Pancreas (tissue), 10 donors: ENCODE measurements around the gene CCDC71L. TPM values are rescaled to one million over a fixed set of nuclear protein-coding genes. Genes with fewer than 3 reads are reported as not detected.

Experiments
- ATAC-seq, 4 donors: fragments of 200-7000 bp; cut with Tn5 transposase; one replicate each; pipeline versions ENCODE4 v1.8.0 to v1.9.1; 2020; ENCODE audit warnings: mild to moderate bottlenecking in 4 of 4, moderate library complexity in 4 of 4
- DNase-seq, 6 donors: peaks; one replicate each; pipeline ENCODE4 v3.0.0-alpha.2; 2020
- FAIRE-seq: peaks from 2 replicates; lab custom pipeline; 2012; peaks lifted over from hg19 to GRCh38; lab: Jason Lieb, UNC
- H3K27ac ChIP-seq, 4 donors: fragments of 200-600 bp; sonication (generic); 1 replicate in 3 of 4; 2 replicates in 1 of 4; pipeline versions ENCODE4 v1.5.0 to v1.8.0; 2020
- H3K27me3 ChIP-seq, 4 donors: fragments of 200-600 bp; one replicate each; pipeline ENCODE4 v1.8.0; 2021
- H3K36me3 ChIP-seq, 3 donors: fragments of 200-600 bp; sonication (generic) in 1 of 3; one replicate each; pipeline versions ENCODE4 v1.5.0 to v1.8.0; 2020 to 2021
- H3K4me1 ChIP-seq, 3 donors: fragments of 200-600 bp; one replicate each; pipeline ENCODE4 v1.8.0; 2021
- H3K4me3 ChIP-seq, 4 donors: fragments of 200-600 bp; sonication (generic) in 2 of 4; one replicate each; pipeline versions ENCODE4 v1.5.0 to v1.8.0; 2020 to 2021
- H3K9me3 ChIP-seq, 4 donors: fragments of 200-600 bp; one replicate each; pipeline ENCODE4 v1.8.0; 2021
- WGBS, 2 donors: extraction: QIAGEN DNeasy Blood & Tissue Kit; methylation state at CpG; one replicate each; pipeline ENCODE4 v1.1.7; 2013; 5-methylcytosine and 5-hydroxymethylcytosine counted together
- intact Hi-C, 3 donors: fragments of 100-400 bp; cut with DNase I; formaldehyde crosslinking; loops; one replicate each; pipeline versions ENCODE4 v1.11.1 to v1.14.2; 2022
- polyA plus RNA-seq, 2 donors: library from polyadenylated mRNA; stranded (reverse); fragments of 200-250 nt; gene quantifications; one replicate each; pipeline ENCODE4 v1.2.3, GENCODE V29; 2013
- total RNA-seq, 6 donors: library from RNA; stranded (reverse); fragmentation: NEBNext Ultra II Directional in 4 of 6; extraction: Animal tissue kit (Norgen Biotek cat#: 25700) in 4 of 6; gene quantifications; one replicate each; pipeline versions ENCODE4 v1.2.1 to v1.2.4, GENCODE V29; 2021 to 2023
- TF ChIP-seq, protein P1 (sequence below), 4 donors: fragments of 200-600 bp; sonication (generic) in 3 of 4; IDR thresholded peaks; one replicate each; pipeline versions ENCODE4 v1.5.0 to v1.8.0; 2021; ENCODE audit warnings: antibody characterized with exemption in 4 of 4
- donor health status: healthy with polysubstance abuse.
- donor health status: DM: no; HTN: no; CAD: no; lungs with moderate emphysema.
- donor health status: DM: no; HTN: no; CAD: no.
- donor health status: control.
- donor health status: control.
- donor health status: Bipolar disorder and iron deficiency.
- donor health status: DM: yes; HTN: yes; CAD: no.
- donor health status: DM: no; HTN: no; CAD: no.
- donor health status: DM: no; HTN: no; CAD: no.
- donor health status: DM: yes; HTN: yes; CAD: no.

Gene CCDC71L
- total and polyA plus RNA-seq, 8 donors = 4.0 to 18.2 (median 7.7) TPM

DNA sequence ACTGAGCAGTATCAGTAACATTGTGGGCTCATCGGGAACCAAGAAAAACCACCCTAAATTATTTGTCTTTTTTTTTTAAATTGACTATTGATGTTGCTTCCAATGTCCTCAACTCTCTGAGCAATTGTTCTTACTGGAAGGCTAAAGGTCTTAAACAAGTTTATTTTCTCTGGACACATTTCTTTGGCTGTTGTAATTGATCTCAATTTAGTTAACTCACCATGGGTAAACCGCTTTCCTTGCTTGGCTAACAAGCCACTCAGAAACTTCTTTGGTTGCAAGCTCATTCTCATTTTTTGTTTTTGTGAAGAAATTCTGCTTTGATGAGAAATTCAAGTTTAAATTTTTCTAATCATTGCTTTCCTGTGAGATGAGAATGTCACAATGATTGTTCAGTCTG, 25.5 kb downstream of the CCDC71L start:
- ATAC-seq (no peak), FAIRE-seq (no peak), DNase-seq (no peak)
- no peak overlapping the region for H3K27ac ChIP-seq
- H3K9me3 ChIP-seq = no peaks in the 10 kb centered on the region
- TF ChIP-seq, protein P1, sequence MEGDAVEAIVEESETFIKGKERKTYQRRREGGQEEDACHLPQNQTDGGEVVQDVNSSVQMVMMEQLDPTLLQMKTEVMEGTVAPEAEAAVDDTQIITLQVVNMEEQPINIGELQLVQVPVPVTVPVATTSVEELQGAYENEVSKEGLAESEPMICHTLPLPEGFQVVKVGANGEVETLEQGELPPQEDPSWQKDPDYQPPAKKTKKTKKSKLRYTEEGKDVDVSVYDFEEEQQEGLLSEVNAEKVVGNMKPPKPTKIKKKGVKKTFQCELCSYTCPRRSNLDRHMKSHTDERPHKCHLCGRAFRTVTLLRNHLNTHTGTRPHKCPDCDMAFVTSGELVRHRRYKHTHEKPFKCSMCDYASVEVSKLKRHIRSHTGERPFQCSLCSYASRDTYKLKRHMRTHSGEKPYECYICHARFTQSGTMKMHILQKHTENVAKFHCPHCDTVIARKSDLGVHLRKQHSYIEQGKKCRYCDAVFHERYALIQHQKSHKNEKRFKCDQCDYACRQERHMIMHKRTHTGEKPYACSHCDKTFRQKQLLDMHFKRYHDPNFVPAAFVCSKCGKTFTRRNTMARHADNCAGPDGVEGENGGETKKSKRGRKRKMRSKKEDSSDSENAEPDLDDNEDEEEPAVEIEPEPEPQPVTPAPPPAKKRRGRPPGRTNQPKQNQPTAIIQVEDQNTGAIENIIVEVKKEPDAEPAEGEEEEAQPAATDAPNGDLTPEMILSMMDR (IDR thresholded peaks at IDR 0.05) = no peak
- intact Hi-C loops = no loop called here
- H3K27me3 ChIP-seq = no peaks in the 10 kb centered on the region
- whole genome bisulfite sequencing, 2 donors = 71 to 77% methylated on average over 2 of the region's 2 CpGs
- H3K4me3 ChIP-seq = no peak overlapping the region
- no peaks in the 10 kb centered on the region for H3K4me1 ChIP-seq
- no peaks in the 10 kb centered on the region for H3K36me3 ChIP-seq

DNA sequence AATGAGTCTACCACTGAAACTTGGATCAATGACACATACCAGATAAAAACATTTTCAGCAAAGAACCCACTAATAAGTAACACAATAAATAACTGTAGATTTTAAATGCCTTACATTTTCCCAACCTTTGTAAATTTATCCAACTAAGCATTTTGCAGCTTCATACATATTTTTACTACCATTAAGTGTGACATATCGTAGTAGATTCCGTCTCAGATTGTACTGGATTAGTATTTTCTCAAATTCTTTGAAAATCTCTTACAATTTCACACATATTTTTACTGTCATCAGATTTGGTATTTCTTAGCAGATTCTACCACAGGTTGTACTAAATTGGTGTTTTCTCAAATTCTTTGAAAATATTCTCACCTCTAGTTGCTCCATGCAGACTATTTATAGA, 26.0 kb downstream of the CCDC71L start:
- Histone ChIP-seq H3K4me1 (no peaks in the 10 kb centered on the region), H3K9me3 (no peaks in the 10 kb centered on the region), H3K4me3 (no peak overlapping the region), H3K36me3 (no peaks in the 10 kb centered on the region), H3K27me3 (no peaks in the 10 kb centered on the region), H3K27ac (no peak overlapping the region)
- FAIRE-seq (no peak), ATAC-seq (no peak), DNase-seq (no peak)
- intact Hi-C loops = no loop called here
- 96 to 97% methylated on average over 2 of the region's 2 CpGs for WGBS, 2 donors
- TF ChIP-seq, protein P1 (IDR thresholded peaks at IDR 0.05) = no peak

DNA sequence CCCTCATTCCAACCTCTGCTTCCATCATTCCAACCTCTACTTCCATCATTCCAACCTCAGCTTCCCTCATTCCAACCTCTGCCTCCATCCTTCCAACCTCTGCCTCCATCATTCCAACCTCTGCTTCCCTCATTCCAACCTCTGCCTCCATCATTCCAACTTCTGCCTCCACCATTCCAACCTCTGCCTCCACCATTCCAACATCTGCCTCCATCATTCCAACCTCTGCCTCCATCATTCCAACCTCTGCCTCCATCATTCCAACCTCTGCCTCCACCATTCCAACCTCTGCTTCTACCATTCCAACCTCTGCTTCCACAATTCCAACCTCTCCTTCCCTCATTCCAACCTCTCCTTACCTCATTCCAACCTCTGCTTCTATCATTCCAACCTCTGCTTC, 30.3 kb downstream of the CCDC71L start:
- DNase-seq (no peak), ATAC-seq (no peak), FAIRE-seq (no peak)
- Histone ChIP-seq H3K9me3 (no peaks in the 10 kb centered on the region), H3K36me3 (no peaks in the 10 kb centered on the region), H3K27ac (no peak overlapping the region), H3K27me3 (no peaks in the 10 kb centered on the region), H3K4me1 (peaks cover 0 to 12% (median 12%) of the 10 kb centered on the region in 3 donors), H3K4me3 (no peak overlapping the region)
- TF ChIP-seq, protein P1 (IDR thresholded peaks at IDR 0.05) = no peak
- intact Hi-C loops = no loop called here

DNA sequence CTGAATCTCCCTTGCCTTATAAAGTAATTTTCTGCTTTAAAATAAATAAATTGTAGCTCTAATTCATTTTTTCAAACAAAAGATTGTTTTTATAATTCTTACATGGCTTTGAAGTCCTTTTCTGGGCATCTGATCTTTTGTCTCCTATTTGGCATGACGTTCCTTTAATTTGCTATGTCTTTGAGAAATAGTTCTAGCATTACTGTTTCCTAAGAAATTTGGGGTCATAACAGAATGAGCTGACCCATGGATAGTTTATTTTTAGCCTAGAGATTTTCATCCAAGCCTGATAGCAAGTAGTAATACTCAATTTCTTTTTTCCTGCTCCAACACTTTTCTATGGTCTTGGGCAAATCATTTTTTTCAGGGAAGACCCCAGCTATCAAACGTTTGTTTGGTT, 31.4 kb downstream of the CCDC71L start:
- TF ChIP-seq, protein P1 (IDR thresholded peaks at IDR 0.05) = no peak
- no peak overlapping the region for H3K27ac ChIP-seq
- no peak overlapping the region for H3K4me3 ChIP-seq
- H3K4me1 ChIP-seq = peaks cover 0 to 13% (median 12%) of the 10 kb centered on the region in 3 donors
- 60 to 65% methylated on average over 2 of the region's 2 CpGs for WGBS, 2 donors
- H3K27me3 ChIP-seq = no peaks in the 10 kb centered on the region
- DNase-seq (no peak), FAIRE-seq (no peak), ATAC-seq (no peak)
- no peaks in the 10 kb centered on the region for H3K36me3 ChIP-seq
- no peaks in the 10 kb centered on the region for H3K9me3 ChIP-seq
- intact Hi-C loops = no loop called here

DNA sequence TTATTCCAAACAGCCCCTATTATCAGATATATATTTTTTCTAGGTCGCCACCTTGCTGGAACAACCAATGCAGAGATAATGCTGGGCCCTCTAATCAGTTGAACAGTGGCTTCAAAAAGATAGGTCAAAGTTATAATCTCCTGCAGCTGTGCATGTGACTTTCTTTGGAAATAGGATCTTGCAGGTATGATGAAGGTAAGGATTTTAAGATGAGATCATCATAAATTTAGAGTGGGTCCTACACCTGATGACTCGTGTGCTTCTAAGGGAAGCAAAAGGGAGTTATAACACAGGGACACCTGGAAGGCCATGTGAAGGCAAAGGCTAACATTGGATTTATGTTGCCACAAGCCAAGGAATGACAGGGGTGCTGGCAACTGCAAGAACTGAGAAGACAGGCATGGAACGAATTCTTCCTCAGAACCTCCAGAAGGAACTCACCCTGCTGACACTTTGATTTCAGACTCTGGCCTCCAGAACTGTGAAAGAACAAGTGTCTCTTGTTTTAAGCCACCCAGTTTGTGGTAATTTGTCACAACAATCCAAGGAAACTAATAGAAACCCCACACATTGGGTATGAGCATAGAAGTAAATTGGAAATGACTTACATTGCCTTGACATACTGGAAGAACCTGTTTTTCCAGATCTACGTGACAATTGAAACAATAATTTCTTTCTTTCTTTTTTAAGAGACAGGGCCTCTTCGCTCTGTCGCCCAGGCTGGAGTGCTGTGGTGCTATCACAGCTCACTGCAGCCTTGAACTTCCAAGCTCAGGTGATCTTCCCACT, 34.4 kb downstream of the CCDC71L start:
- no peaks in the 10 kb centered on the region for H3K36me3 ChIP-seq
- H3K27ac ChIP-seq = peak overlapping the region in 2 of 4 donors; percentile 40 to 62
- intact Hi-C loops = no loop called here
- DNase-seq (peak in 1 of 6 donors; percentile 18), FAIRE-seq (no peak), ATAC-seq (peak; percentile 61 to 88 (median 85))
- TF ChIP-seq, protein P1 (IDR thresholded peaks at IDR 0.05) = no peak
- no peaks in the 10 kb centered on the region for H3K9me3 ChIP-seq
- H3K4me3 ChIP-seq = no peak overlapping the region
- 42 to 43% methylated on average over 6 of the region's 6 CpGs for WGBS, 2 donors
- peaks cover 0 to 13% (median 12%) of the 10 kb centered on the region in 3 donors for H3K4me1 ChIP-seq
- no peaks in the 10 kb centered on the region for H3K27me3 ChIP-seq
